ENCODE results near the gene RPAIN. TPM values are rescaled to one million over a fixed set of nuclear protein-coding genes. Genes with fewer than 3 reads are reported as not detected.
"Not testable (repeated sequence)": the region's sequence is repeated elsewhere in the genome, so short reads cannot be mapped to it uniquely, and the experiment has no call there.

Gene RPAIN
- total RNA-seq, 6 experiments from 2014 or later = 11.5 to 21.4 (median 14.8) TPM

GRCh38 chr17:5429191-5429887, 9.4 kb downstream of the RPAIN start:
- Histone ChIP-seq H3K36me3 (peaks cover 0 to 98% (median 50%) of the 10 kb centered on the region in 4 donors), H3K27ac (no peak overlapping the region), H3K4me3 (no peak overlapping the region), H3K9me3 (no peaks in the 10 kb centered on the region), H3K4me1 (no peaks in the 10 kb centered on the region), H3K27me3 (no peaks in the 10 kb centered on the region)
- ATAC-seq (no peak), DNase-seq (no peak)
- TF ChIP-seq CTCF (IDR thresholded peaks at IDR 0.05) (no peak), POLR2A (IDR thresholded peaks at IDR 0.05) (no peak)
- intact Hi-C loops (cut with DNase I) = no loop called here
- WGBS (ENCODE audit: insufficient coverage, low coverage, low lambda C conversion rate, missing lambda C conversion rate) = 57% methylated on average over 2 of the region's 3 CpGs

- intact Hi-C loops (cut with DNase I) = no loop called here
- 100% methylated on average over 2 of the region's 3 CpGs for WGBS (ENCODE audit: insufficient coverage, low coverage, low lambda C conversion rate, missing lambda C conversion rate)
Measured at GRCh38 chr17:5430413-5430999, 10.5 kb downstream of the RPAIN start.

GRCh38 chr17:5431234-5431633, 11.3 kb downstream of the RPAIN start:
- H3K27me3 ChIP-seq; H3K4me3 ChIP-seq; intact Hi-C loops (cut with DNase I); H3K27ac ChIP-seq; H3K9me3 ChIP-seq; H3K4me1 ChIP-seq; ATAC-seq; DNase-seq: not testable (repeated sequence)
- 83% methylated on average over 2 of the region's 5 CpGs for WGBS (ENCODE audit: insufficient coverage, low coverage, low lambda C conversion rate, missing lambda C conversion rate)
- H3K36me3 ChIP-seq = peaks cover 0 to 94% (median 44%) of the 10 kb centered on the region in 4 donors

More at GRCh38 chr17:5430413-5430999, 10.5 kb downstream of the RPAIN start:
- DNase-seq (no peak), ATAC-seq (no peak)
- no peak overlapping the region for H3K27ac ChIP-seq
- no peaks in the 10 kb centered on the region for H3K9me3 ChIP-seq
- TF ChIP-seq POLR2A (IDR thresholded peaks at IDR 0.05) = no peak
- TF ChIP-seq CTCF (IDR thresholded peaks at IDR 0.05) = no peak
- no peaks in the 10 kb centered on the region for H3K4me1 ChIP-seq
- peaks cover 0 to 98% (median 47%) of the 10 kb centered on the region in 4 donors for H3K36me3 ChIP-seq
- H3K4me3 ChIP-seq = no peak overlapping the region
- H3K27me3 ChIP-seq = no peaks in the 10 kb centered on the region

GRCh38 chr17:5431949-5432556, 12.1 kb downstream of the RPAIN start:
- Histone ChIP-seq H3K4me1 (peaks cover 0 to 3% (median 0%) of the 10 kb centered on the region in 4 donors), H3K9me3 (no peaks in the 10 kb centered on the region), H3K4me3 (no peak overlapping the region), H3K27ac (no peak overlapping the region), H3K27me3 (no peaks in the 10 kb centered on the region), H3K36me3 (peaks cover 0 to 94% (median 37%) of the 10 kb centered on the region in 4 donors)
- DNase-seq (no peak), ATAC-seq (no peak)
- intact Hi-C loops (cut with DNase I) = no loop called here
- no peak for TF ChIP-seq POLR2A (IDR thresholded peaks at IDR 0.05)
- TF ChIP-seq CTCF (IDR thresholded peaks at IDR 0.05) = no peak
- 58% methylated on average over 2 of the region's 3 CpGs for WGBS (ENCODE audit: insufficient coverage, low coverage, low lambda C conversion rate, missing lambda C conversion rate)

- intact Hi-C loops (cut with DNase I) = no loop called here
- DNase-seq (no peak), ATAC-seq (no peak)
- Histone ChIP-seq H3K4me1 (peaks cover 0 to 22% (median 0%) of the 10 kb centered on the region in 4 donors), H3K4me3 (no peak overlapping the region), H3K27ac (no peak overlapping the region), H3K36me3 (peaks cover 0 to 72% (median 21%) of the 10 kb centered on the region in 4 donors), H3K27me3 (no peaks in the 10 kb centered on the region), H3K9me3 (no peaks in the 10 kb centered on the region)
- no peak for TF ChIP-seq CTCF (IDR thresholded peaks at IDR 0.05)
- TF ChIP-seq POLR2A (IDR thresholded peaks at IDR 0.05) = no peak
- 90% methylated on average over 2 of the region's 2 CpGs for WGBS (ENCODE audit: insufficient coverage, low coverage, low lambda C conversion rate, missing lambda C conversion rate)
Measured at GRCh38 chr17:5434984-5435383, 15.0 kb downstream of the RPAIN start.

GRCh38 chr17:5435781-5436315, 15.9 kb downstream of the RPAIN start:
- ATAC-seq; H3K4me3 ChIP-seq; intact Hi-C loops (cut with DNase I); DNase-seq; H3K27ac ChIP-seq; H3K27me3 ChIP-seq; H3K9me3 ChIP-seq: not testable (repeated sequence)
- Histone ChIP-seq H3K4me1 (peaks cover 0 to 22% (median 0%) of the 10 kb centered on the region in 4 donors), H3K36me3 (peaks cover 0 to 63% (median 21%) of the 10 kb centered on the region in 4 donors)
- WGBS (ENCODE audit: insufficient coverage, low coverage, low lambda C conversion rate, missing lambda C conversion rate) = 86% methylated on average over 7 of the region's 12 CpGs
